ENCODE measurements around the gene PHF21A.

GRCh38 chr11:45906965-45907611 is 214.2 kb downstream of the PHF21A start, which contains the start of gene FREY1:
- TF ChIP-seq ZNF274 (IDR thresholded peaks at IDR 0.05; ENCODE audit: low read depth, low read length) (no peak), YY1 (IDR thresholded peaks at IDR 0.05; ENCODE audit: insufficient read depth, insufficient read length) (no peak), SUZ12 (IDR thresholded peaks at IDR 0.05; ENCODE audit: extremely low read depth, insufficient read depth, insufficient read length) (no peak)
